Retina (tissue), 1 donor: ENCODE measurements around the gene INHBB.
A peak's percentile ranks its signal among the peaks of the same experiment; 100 is the strongest.

ENCODE experiments used
- DNase-seq: peaks from one replicate; pipeline ENCODE4 v3.0.0-alpha.2; 2016

The INHBB gene

DNA sequence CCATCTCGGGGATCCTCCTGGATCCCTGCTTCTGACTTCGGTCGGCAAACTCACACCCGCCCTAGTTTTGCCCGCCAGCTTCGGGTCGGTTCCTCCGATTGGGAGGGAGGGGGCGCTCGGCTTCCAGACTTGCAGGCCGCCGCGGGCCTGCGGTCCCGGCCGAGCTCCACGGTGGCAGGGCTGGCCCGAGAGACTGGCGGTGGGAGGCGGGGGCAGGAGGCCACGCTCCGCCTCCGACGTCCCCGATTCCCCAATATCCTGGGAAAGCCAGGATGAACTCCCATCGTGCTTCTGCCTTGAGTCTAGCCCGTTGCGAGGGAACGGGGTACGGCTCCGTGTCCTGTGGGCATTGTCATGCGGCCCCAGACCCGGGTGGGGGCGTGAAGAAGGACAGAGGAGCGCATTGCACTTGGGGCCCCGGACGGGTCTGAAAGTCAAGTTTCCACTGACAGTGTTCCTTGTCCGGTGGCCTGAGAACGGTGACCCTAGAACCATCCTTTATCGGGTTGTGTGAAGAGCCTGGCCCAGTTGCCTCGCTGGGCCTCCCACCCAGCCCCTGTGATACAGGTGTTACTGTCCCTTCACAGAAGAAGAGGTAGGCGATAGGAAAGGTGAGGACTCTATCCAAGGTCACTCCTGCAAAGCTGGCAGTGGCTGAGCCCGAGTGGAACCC is 2.4 kb upstream of the INHBB start:
- DNase-seq = peak; percentile 91

- DNase-seq = peak; percentile 40
These were observed 1.5 kb upstream of the INHBB start for GRCh38 chr2:120344214-120344975.

GRCh38 chr2:120344976-120345581 is 857 bp upstream of the INHBB start:
- peak; percentile 49 for DNase-seq

DNA sequence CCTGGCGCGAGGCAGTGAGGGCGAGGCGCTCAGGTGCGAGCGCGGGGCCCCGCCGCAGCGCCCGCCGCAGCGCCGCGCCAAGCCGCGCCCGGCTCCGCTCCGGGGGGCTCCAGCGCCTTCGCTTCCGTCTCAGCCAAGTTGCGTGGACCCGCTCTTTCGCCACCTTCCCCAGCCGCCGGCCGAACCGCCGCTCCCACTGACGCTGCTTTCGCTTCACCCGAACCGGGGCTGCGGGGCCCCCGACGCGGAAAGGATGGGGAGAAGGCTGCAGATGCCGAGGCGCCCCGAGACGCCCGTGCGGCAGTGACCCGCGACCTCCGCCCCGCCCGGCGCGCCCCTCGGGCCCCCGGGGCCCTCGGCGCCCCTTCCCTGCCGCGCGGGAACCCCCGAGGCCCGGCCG is 328 bp upstream of the INHBB start:
- DNase-seq = no peak

DNA sequence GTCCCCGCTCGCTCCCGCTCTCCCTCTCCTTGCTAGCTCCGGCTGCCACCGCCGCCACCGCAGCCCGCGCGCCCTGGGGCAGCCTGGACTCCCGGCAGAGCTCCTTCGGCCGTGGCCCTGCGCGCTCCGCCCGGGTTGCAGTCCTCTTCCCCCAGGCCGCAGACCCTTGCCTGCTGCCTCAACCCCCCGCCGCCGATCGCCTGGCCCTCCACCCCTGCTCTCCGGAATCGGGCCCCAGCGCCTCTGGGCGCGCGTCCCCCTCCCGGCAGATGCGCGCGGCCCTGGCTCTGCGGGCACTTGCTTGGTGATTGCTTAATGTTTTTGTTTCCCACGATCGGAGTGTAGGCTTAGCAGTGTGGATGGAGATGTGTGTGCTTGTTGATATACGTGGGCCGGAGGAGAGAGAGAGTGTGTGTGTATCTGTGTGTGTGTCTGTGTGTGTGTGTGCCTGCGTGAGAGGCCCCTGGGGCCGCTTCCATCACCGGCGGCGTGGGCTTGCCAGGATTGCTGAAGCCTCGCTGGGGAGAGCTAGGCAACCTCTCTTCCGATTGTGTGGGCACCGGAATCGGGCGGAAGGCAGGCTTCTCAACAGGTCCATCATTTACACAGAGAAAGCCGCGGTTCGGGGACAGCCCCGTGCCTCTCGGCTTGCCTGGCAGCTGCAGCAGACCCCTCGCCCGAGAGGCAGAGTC is 877 bp downstream of the INHBB start:
- DNase-seq = peak; percentile 76

GRCh38 chr2:120347396-120348060 is 1.6 kb downstream of the INHBB start:
- peak; percentile 61 for DNase-seq

- no peak for DNase-seq
These were observed 2.3 kb downstream of the INHBB start for GRCh38 chr2:120348134-120348736.

- no peak for DNase-seq
These were observed 3.0 kb downstream of the INHBB start for GRCh38 chr2:120348737-120349439.

- DNase-seq = no peak
These were observed 3.5 kb downstream of the INHBB start for GRCh38 chr2:120349440-120349921.

DNA sequence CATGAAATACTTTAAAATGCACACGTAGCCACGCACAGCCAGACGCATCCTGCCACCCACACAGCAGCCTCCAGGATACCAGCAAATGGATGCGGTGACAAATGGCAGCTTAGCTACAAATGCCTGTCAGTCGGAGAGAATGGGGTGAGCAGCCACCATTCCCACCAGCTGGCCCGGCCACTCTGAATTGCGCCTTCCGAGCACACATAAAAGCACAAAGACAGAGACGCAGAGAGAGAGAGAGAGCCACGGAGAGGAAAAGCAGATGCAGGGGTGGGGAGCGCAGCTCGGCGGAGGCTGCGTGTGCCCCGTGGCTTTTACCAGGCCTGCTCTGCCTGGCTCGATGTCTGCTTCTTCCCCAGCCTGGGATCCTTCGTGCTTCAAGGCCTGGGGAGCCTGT is 4.1 kb downstream of the INHBB start:
- peak; percentile 52 for DNase-seq

GRCh38 chr2:120350801-120351320 is 4.9 kb downstream of the INHBB start:
- no peak for DNase-seq

DNA sequence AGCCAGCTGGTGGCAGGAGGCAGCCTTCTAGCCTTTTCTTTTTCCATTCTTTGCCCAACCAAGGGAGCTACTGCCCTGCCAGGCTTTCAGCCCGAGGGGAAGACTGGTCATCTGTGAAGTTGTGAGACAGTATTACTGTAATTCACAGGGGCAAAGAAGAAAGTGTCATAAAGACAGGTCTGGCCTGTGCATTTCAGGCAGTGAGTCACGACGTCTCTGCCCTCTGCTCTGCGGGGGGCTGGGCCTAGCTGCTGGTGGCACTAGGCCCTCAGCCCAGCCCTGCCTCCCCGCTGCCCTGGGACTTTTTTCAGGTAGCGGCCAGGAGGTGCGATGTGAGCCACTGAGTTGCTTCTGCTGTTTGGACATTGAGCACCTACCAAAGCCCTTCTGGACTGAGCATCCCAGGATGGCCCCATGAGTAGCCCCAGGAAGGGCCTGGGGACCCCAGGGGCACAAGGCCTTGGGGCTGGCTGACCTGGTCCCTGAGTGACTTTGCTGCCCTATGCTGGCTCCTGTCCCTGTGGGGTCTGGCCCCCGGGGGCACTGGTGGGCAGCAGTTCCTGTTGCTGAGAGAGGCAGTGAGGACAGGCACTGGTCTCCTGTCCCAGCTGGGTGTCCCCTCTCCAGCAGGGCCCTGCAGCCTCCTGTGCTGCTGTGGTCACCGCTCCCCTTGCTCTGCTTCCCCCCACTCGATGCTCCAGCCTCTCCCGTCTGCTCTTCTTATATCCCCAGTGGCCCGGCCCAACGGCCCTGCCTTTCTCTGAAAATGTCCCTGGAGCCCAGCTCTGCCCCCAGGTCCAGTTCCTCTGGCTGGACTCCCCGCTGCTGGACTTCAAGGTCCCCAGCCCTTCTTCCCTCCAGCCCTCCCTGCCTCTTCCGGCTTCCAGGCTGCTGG is 7.0 kb downstream of the INHBB start:
- no peak for DNase-seq

GRCh38 chr2:120353591-120353898 is 7.6 kb downstream of the INHBB start:
- no peak for DNase-seq

DNA sequence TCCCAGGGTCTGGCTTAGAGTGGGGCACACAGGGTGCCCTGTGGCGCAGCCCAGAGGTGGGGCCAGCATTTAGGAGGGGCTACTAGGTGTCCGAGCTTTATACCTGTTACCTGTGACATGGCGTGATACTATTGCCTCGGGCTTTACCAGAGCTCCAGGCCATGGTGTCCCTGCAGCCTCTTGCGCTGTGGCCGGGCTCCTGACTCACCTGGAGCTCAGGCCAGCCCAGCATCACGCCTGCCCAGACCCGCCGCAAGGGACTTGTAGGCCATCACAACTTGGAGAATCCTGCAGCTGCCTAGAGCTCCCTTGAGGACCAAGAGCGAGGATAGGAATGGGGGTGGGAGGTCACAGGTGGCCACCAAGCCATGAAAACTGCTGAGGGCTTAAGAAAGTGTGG is 8.0 kb downstream of the INHBB start:
- no peak for DNase-seq

- no peak for DNase-seq
These were observed 8.5 kb downstream of the INHBB start for GRCh38 chr2:120354467-120354866.

DNA sequence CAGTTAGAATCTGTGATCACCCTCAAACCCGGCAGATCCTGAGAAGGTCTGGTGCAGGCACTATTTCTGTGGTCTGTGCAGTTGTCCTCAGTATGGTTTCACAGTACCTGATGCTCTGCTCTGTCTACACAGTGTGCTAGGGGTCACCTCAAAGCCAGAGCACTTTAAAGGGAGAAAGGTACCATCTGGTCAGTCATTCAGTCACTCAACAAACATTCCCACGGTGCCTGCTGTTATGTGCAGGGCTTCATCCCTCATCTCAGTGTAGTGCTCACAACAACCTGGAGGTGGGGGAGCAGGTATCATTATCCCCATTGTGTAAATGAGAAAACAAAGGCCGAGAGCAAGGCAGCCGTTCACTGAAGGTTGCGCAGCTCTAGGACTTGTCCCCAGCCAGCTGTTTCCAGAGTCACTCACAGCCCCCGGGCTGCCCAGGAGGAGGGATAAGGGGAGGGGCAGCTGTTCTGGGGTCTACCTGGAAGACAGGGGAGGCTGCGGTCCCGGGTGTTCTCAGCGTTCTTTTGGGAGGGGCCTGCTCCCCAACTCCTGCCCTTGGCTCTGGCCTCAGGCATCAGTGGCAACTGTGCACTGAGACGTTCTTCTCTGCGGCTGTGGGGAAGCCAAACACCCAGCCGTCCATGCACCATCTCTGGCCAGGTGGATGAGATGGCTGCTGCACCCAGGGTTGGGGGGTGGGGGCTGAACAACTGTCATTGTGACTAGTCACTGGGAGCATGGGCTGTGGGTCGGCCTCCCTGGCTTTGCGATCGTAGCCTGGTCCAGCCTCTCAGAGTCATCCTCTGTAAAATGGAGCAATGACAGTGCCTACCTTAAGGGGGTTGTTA is 9.2 kb downstream of the INHBB start:
- no peak for DNase-seq

- no peak for DNase-seq
These were observed 9.9 kb downstream of the INHBB start for GRCh38 chr2:120355780-120356266.

GRCh38 chr2:120357768-120358167 is 11.8 kb downstream of the INHBB start:
- no peak for DNase-seq

DNA sequence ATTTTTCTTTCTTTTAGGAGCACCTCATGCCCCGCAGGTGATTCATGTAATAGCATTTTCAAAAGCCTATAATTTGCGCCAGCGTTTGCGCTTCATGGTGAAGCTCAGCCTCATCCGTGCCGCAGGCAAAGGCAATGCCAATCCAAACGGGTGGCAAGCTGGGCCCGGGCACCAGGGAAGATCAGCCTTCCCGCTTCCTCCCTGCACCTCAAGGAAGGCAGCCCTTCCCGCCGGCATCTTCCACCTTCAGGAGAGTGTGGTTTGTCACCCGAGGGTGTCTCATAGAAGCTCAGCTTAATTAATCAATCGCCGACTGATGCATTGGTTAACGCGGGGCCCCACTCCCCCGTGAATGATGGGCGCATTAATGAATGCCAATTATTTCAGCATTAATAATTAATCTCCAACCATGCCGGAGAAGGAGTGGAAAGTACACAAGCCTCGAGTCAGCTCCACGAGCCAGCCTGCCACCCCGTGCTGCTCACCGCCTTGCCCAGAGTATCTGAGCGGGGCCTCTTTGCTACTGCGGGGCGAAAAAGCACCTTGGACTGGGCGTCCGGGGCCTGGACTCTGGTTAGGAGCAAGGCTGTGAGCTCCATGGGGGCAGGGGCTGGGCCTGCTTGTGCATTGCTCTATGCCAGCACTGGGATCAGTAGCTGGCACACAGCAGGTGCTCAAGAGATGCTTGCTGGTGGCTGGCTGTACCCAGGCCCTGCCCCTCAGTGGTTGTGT is 13.0 kb downstream of the INHBB start:
- no peak for DNase-seq
